Choroid plexus epithelial cell (primary cell): ENCODE results near the gene DYSF.
"Not testable (repeated sequence)": the region's sequence is repeated elsewhere in the genome, so short reads cannot be mapped to it uniquely, and the experiment has no call there.

Experiments
- DNase-seq: peaks from one replicate; pipeline ENCODE4 v3.0.0-alpha.2; 2010; ENCODE audit warnings: low read depth
- H3K4me3 ChIP-seq: 2 replicates; pipeline ENCODE4 v1.5.1; 2011; ENCODE audit warnings: low read depth, mild to moderate bottlenecking, control low read depth, low read length, moderate library complexity
- CTCF ChIP-seq: conservative IDR thresholded peaks from 2 replicates; pipeline ENCODE4 v1.5.1; 2011; ENCODE audit warnings: low read depth, mild to moderate bottlenecking, control low read depth, inconsistent platforms, low read length, moderate library complexity

The DYSF gene

DNA sequence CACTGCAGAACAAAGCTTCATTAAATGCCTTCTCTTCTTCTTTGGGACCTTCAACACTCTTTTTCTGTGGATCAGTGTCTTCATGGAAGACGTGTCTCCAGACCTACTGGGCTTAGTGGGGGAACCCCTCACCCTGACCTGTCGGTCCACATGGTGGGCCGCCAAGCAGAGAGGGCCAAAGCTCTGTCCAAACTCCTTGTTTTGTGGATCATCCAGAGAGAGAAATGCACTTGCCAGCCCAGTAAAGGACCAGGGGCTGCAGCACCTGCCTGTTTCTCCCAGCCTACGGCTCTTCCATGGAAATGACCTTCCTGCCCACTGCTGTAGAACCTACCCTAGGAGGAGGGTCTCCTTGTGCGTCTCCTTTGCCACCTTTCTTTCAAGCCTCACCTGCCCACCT is 25.9 kb downstream of the DYSF start:
- TF ChIP-seq CTCF, result no peak
- no peak for DNase-seq
- H3K4me3 ChIP-seq, result no peak overlapping the region

- no peak for DNase-seq
- no peak overlapping the region for H3K4me3 ChIP-seq
- no peak for TF ChIP-seq CTCF
These were observed 27.8 kb downstream of the DYSF start for GRCh38 chr2:71481111-71481510.

DNA sequence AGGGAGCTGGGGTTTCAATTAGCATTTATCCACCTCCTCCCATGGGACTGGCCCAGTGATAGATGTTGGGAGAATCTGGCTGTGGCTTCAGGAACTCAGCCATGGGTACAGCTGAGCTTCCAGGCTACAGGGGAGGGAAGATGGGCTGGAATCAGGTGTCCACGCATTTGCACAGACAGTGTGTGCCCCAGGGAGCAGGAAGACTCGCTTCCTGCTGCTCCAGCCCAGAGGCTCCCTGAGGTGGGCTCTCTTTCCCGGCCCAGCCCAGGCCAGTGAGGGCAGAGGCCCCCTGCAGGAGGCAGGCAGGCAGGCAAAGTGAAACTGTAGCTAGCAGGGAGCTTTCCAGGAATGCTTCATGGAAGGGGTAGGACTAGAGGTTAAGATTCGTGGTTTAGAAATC is 28.7 kb downstream of the DYSF start:
- TF ChIP-seq CTCF, result peak; percentile 57
- DNase-seq, result peak; percentile 47
- H3K4me3 ChIP-seq, result no peak overlapping the region

DNA sequence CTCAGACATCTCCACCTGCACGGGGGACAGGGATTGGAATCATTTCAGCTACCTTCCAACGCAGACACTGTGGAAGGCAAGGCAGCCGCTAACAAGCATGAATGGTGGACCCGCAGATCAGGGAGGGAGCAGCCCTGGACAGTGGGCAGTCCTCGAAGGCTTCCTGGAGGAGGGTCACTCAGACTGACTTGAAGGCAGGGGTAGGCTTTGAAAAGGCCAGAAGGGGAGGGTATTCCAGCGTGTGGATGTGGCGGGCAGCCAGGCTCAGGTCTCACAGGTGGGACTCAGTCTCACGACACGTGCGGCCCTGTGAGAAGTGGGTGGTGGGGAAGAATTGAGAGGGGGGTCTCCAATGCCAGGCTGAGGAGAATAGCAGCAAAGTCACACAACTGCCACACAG is 29.9 kb downstream of the DYSF start:
- TF ChIP-seq CTCF, result no peak
- no peak overlapping the region for H3K4me3 ChIP-seq
- no peak for DNase-seq

DNA sequence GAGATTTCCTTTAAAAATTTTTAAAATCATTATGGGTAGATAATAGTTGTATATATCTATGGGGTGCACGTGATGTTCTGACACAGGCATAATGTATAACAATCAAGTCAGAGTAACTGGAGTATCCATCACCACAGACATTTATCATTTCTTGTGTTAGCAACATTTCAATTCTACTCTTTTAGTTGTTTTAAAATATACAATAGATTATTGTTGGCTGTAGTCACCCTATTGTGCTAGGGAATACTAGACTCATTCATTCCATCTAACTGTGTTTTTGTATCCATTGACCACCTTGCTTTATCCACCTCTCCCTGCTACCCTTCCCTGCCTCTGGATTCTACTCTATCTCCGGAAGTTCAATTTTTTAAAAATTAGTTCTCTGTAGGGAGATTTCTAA is 31.0 kb downstream of the DYSF start:
- TF ChIP-seq CTCF, result no peak
- DNase-seq, result no peak
- H3K4me3 ChIP-seq, result no peak overlapping the region

GRCh38 chr2:71486881-71487640 is 33.7 kb downstream of the DYSF start:
- DNase-seq, result no peak
- H3K4me3 ChIP-seq, result no peak overlapping the region
- no peak for TF ChIP-seq CTCF

DNA sequence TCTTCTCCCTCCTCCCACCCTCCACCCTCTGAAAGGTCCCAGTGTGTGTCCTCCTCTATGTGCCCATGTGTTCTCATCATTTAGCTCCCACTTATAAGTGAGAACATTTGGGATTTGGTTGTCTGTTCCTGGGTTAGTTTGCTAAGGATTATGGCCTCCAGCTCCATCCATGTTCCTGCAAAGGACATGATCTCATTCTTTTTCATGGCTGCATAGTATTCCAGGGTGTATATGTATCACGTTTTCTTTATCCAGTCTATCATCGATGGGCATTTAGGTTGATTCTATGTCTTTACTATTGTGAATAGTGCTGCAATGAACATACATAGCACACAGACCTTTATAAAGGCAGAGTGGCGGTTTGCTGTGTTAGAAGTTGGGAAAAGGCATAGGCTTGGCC is 38.2 kb downstream of the DYSF start:
- DNase-seq, H3K4me3 ChIP-seq: not testable (repeated sequence)
